Lower leg skin (tissue), 3 donors: ENCODE measurements around the gene OR14A2.

Source experiments
- POLR2A ChIP-seq, 2 donors: fragments of 450-650 bp; IDR thresholded peaks; one replicate each; pipeline ENCODE4 v1.6.1; 2016 to 2017; ENCODE audit warnings: antibody characterized with exemption in 2 of 2, mild to moderate bottlenecking in 1 of 2, moderate library complexity in 1 of 2
- TF ChIP-seq, protein P1 (sequence below), 3 donors: fragments of 450-650 bp; IDR thresholded peaks; one replicate each; pipeline ENCODE4 v1.5.1; 2016; ENCODE audit warnings: antibody characterized with exemption in 3 of 3, mild to moderate bottlenecking in 3 of 3, moderate library complexity in 2 of 3

DNA sequence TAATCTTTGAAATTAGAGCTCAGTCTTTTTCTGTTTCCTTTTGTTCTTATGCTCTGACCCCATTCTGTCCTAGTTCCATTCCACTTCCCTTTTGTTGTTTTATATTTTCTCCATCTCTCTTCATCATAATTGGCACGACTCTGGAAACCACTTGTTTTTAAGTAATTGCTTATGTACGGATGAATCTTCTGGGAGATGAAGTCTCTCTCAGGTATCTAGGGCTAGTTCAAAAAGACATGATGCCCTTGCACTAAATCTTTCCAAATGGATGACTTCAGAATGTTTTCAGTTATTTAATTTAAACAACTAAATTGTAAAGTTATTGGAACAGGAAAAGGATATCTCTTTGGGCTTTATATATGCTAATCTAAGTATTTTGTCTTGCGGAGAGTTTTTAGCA is 31.4 kb downstream of the OR14A2 start, which contains the start of gene OR6F1:
- TF ChIP-seq, protein P1, sequence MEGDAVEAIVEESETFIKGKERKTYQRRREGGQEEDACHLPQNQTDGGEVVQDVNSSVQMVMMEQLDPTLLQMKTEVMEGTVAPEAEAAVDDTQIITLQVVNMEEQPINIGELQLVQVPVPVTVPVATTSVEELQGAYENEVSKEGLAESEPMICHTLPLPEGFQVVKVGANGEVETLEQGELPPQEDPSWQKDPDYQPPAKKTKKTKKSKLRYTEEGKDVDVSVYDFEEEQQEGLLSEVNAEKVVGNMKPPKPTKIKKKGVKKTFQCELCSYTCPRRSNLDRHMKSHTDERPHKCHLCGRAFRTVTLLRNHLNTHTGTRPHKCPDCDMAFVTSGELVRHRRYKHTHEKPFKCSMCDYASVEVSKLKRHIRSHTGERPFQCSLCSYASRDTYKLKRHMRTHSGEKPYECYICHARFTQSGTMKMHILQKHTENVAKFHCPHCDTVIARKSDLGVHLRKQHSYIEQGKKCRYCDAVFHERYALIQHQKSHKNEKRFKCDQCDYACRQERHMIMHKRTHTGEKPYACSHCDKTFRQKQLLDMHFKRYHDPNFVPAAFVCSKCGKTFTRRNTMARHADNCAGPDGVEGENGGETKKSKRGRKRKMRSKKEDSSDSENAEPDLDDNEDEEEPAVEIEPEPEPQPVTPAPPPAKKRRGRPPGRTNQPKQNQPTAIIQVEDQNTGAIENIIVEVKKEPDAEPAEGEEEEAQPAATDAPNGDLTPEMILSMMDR (IDR thresholded peaks at IDR 0.05), result no peak
- no peak for TF ChIP-seq POLR2A (IDR thresholded peaks at IDR 0.05)
